ENCODE results near the gene OCSTAMP.

The OCSTAMP gene

DNA sequence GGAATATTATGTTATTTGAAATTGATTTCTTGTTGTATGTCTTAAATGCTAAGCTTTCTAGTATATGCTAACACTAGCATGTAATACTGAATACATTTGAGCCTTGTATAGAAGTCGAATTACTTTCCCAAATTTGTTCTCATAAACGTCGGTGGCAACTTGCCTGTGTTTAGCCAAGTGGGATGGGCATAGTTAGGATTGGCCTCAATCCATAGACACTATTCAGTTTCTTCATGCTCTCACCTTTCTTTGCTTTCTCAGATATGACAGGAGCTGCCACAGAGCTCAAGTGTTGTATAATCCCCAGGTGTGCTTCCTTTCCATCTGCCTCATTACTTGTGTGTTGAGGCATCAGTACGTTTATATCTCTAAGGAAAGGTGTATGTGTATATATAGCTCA is 56.4 kb downstream of the OCSTAMP start:
- Histone ChIP-seq H3K9ac (ENCODE audit: low read depth in 1 of 2, low read length in 2 of 2) (no peak overlapping the region), H3K9me3 (ENCODE audit: control insufficient read depth in 1 of 2, low read length in 2 of 2) (peaks cover 0 to 11% of the 10 kb centered on the region in 2 donors), H3K4me1 (ENCODE audit: control insufficient read depth in 1 of 2, insufficient read depth in 2 of 2, low read length in 2 of 2) (no peaks in the 10 kb centered on the region), H3K27ac (ENCODE audit: low read depth, low read length) (no peak overlapping the region), H3K27me3 (ENCODE audit: control insufficient read depth in 1 of 2, insufficient read depth in 2 of 2, low read length in 2 of 2) (peaks cover 0 to 6% of the 10 kb centered on the region in 2 donors), H3K4me3 (ENCODE audit: low read depth in 1 of 2, low read length in 2 of 2) (no peak overlapping the region), H3K36me3 (ENCODE audit: control insufficient read depth in 1 of 2, insufficient read depth in 2 of 2, low read length in 2 of 2) (no peaks in the 10 kb centered on the region)

DNA sequence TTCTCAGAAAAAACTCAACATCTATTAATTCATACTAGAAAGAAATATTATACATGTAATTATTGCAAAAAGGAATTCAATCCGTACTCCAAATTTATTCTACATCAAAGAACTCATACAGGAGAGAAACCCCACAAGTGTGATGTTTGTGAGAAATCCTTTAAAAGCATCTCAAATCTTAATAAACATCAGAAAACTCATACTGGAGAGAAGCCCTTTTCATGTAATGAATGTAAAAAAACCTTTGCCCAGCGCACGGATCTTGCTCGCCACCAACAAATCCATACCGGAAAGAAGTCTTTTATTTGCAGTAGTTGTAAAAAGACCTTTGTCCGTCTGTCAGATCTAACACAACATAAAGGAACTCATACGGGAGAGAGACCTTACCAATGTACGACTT is 59.1 kb downstream of the OCSTAMP start:
- Histone ChIP-seq H3K4me1 (ENCODE audit: control insufficient read depth in 1 of 2, insufficient read depth in 2 of 2, low read length in 2 of 2) (no peaks in the 10 kb centered on the region), H3K36me3 (ENCODE audit: control insufficient read depth in 1 of 2, insufficient read depth in 2 of 2, low read length in 2 of 2) (no peaks in the 10 kb centered on the region), H3K9me3 (ENCODE audit: control insufficient read depth in 1 of 2, low read length in 2 of 2) (peaks cover 0 to 1% of the 10 kb centered on the region in 2 donors), H3K27ac (ENCODE audit: low read depth, low read length) (no peak overlapping the region), H3K27me3 (ENCODE audit: control insufficient read depth in 1 of 2, insufficient read depth in 2 of 2, low read length in 2 of 2) (peaks cover 3 to 6% of the 10 kb centered on the region in 2 donors), H3K4me3 (ENCODE audit: low read depth in 1 of 2, low read length in 2 of 2) (no peak overlapping the region), H3K9ac (ENCODE audit: low read depth in 1 of 2, low read length in 2 of 2) (no peak overlapping the region)

Measured in duodenal mucosa (tissue), 2 donors.